Measurements from ENCODE around the gene CMTM5.

GRCh38 chr14:23406244-23406643 lies 29.4 kb downstream of the CMTM5 start:
- TF ChIP-seq, protein P1, sequence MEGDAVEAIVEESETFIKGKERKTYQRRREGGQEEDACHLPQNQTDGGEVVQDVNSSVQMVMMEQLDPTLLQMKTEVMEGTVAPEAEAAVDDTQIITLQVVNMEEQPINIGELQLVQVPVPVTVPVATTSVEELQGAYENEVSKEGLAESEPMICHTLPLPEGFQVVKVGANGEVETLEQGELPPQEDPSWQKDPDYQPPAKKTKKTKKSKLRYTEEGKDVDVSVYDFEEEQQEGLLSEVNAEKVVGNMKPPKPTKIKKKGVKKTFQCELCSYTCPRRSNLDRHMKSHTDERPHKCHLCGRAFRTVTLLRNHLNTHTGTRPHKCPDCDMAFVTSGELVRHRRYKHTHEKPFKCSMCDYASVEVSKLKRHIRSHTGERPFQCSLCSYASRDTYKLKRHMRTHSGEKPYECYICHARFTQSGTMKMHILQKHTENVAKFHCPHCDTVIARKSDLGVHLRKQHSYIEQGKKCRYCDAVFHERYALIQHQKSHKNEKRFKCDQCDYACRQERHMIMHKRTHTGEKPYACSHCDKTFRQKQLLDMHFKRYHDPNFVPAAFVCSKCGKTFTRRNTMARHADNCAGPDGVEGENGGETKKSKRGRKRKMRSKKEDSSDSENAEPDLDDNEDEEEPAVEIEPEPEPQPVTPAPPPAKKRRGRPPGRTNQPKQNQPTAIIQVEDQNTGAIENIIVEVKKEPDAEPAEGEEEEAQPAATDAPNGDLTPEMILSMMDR (IDR thresholded peaks at IDR 0.05), result no peak
- no peak for TF ChIP-seq POLR2A (IDR thresholded peaks at IDR 0.05)
